ENCODE results near the gene RTP2. TPM values are rescaled to one million over a fixed set of nuclear protein-coding genes. Genes with fewer than 3 reads are reported as not detected.

Gene RTP2
- total RNA-seq, 1 donor from 2014 or later, result not detected

Other genes starting within 250 kb of the RTP2 start
- gene SST, start 32.2 kb downstream of the RTP2 start, total RNA-seq, result not detected
- 67.4 TPM for gene BCL6, start 42.9 kb upstream of the RTP2 start, total RNA-seq